ENCODE data around the gene CKS1B. TPM values are rescaled to one million over a fixed set of nuclear protein-coding genes. Genes with fewer than 3 reads are reported as not detected.

CKS1B gene
- total RNA-seq, result 104 and 112 TPM in 2 replicates

GRCh38 chr1:154974102-154974807 is at the start of gene CKS1B:
Gene CKS1B (plus strand): TSS chr1:154974681. CDS start chr1:154974746, 65 bp downstream.
- intact Hi-C loops (cut with micrococcal nuclease), result loop anchor here (1.0 to 5.0 kb wide), 13 partner anchors 9 to 1080 kb away; partner anchors contain the start of genes EFNA4, FLAD1, KRTCAP2 and LAMTOR2

GRCh38 chr1:154925335-154926170 is 48.9 kb upstream of the CKS1B start:
- intact Hi-C loops (cut with micrococcal nuclease), result no loop called here

DNA sequence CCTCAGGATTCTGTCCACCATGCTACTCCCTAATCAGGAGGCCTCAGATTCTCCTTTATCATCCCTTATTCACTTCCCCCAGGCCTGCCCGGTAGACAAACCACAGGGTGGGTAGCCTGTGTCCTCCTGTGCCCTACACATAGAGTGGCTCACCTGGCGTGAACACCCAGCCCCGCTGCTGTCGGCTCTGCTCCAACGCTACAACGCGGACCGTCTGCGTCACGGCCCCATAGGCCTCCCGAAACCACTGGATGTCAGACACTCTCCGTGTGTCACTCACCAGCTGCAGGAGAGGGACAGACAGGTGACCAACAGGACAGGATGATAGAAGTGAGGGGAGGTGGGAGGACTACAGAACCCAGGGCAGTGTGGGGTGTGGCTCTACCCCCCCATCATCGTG is 48.3 kb upstream of the CKS1B start:
- intact Hi-C loops (cut with micrococcal nuclease), result no loop called here

- intact Hi-C loops (cut with micrococcal nuclease), result no loop called here
Measured at GRCh38 chr1:154931940-154932487, 42.5 kb upstream of the CKS1B start.

GRCh38 chr1:154934358-154934948 is 40.0 kb upstream of the CKS1B start:
- intact Hi-C loops (cut with micrococcal nuclease), result no loop called here

- intact Hi-C loops (cut with micrococcal nuclease), result loop anchor here (1.0 to 5.0 kb wide), 11 partner anchors 49 to 1014 kb away; partner anchors contain the start of genes ADAR, EFNA4, GATAD2B and KCNN3
Measured at GRCh38 chr1:154935749-154936554, 38.5 kb upstream of the CKS1B start.

- intact Hi-C loops (cut with micrococcal nuclease), result loop anchor here (1.0 to 5.0 kb wide), 20 partner anchors 19 to 1014 kb away; partner anchors contain the start of genes ADAR, CKS1B, EFNA4 and FLAD1
Measured at GRCh38 chr1:154936555-154937084, 37.9 kb upstream of the CKS1B start, which contains the start of gene PMVK. Gene PMVK (minus strand): TSS chr1:154936719. CDS start chr1:154936685, 34 bp downstream.

GRCh38 chr1:154937085-154937987 is 37.1 kb upstream of the CKS1B start:
- intact Hi-C loops (cut with micrococcal nuclease), result loop anchor here (1.0 to 5.0 kb wide), 17 partner anchors 18 to 1015 kb away; partner anchors contain the start of genes CKS1B, EFNA4, FLAD1 and GATAD2B

- intact Hi-C loops (cut with micrococcal nuclease), result loop anchor here (1.0 to 5.0 kb wide), 17 partner anchors 17 to 1016 kb away; partner anchors contain the start of genes CKS1B, EFNA4, FLAD1 and GATAD2B
Measured at GRCh38 chr1:154937988-154938386, 36.5 kb upstream of the CKS1B start.

DNA sequence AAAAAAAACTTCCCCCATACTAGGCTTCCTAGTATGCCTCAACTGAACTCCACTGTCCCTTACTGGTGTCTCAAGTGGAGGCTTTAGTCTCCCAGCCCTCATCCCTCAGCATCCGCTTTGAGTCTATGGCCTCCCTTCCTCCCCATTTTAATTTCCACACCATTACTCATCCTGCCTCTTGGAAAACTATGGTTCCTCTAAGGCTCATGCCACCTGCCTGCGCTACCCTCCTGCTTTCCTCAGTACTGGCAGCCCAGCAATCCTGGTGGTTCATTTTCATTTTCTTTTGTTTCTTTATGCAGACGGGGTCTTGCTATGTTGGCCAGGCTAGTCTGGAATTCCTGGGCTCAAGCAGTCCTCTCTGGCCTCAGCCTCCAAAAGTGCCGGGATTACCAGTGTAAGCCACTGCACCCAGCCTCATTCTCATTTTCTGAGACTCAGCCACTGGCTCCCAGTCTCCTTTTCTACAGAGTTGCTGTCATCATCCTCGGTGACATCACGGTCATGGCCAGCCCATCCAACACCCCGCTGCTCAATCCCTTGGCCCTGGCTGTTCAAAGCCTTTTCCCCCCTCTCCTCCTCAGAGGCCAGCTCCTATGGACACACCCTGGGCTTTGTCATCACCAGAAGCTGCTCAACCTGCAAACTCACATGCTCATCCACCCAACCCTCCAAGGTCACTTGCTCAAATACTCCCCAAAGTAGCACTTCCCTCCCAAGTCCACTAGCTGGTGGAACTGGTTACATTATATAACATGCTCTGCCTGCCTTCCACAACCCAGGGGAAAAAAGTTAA is 35.7 kb upstream of the CKS1B start:
- intact Hi-C loops (cut with micrococcal nuclease), result loop anchor here (5.0 kb wide), 3 partner anchors 192 to 1017 kb away; partner anchors contain the start of genes GATAD2B and UBAP2L

DNA sequence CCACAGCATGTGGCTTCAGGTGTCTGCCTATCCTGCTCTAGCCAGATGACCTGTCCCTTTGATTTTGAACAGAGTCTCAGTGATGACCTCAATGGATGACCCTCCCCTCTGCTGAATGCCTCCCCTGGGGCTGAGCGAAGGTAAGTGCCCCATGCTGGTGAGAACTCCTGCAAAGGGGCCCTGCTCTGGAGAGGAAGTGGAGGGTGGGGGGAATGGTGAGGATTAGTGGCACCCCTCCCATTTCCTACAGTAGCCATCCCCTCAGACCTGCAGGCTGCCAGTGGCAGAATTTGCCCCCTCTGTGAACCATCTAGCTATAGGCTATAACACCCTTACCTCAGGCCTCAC is 34.3 kb upstream of the CKS1B start:
- intact Hi-C loops (cut with micrococcal nuclease), result no loop called here

- intact Hi-C loops (cut with micrococcal nuclease), result no loop called here
Measured at GRCh38 chr1:154940651-154941194, 33.8 kb upstream of the CKS1B start.

- intact Hi-C loops (cut with micrococcal nuclease), result no loop called here
Measured at GRCh38 chr1:154941333-154942013, 33.0 kb upstream of the CKS1B start.

GRCh38 chr1:154943649-154944400 is 30.7 kb upstream of the CKS1B start:
- intact Hi-C loops (cut with micrococcal nuclease), result no loop called here

- intact Hi-C loops (cut with micrococcal nuclease), result no loop called here
Measured at GRCh38 chr1:154944401-154945159, 29.9 kb upstream of the CKS1B start.

All from T-helper 1 cell treated with Interleukin-12 subunit alpha and Interleukin-12 subunit beta and Interleukin-4 antibody, amounts not matched to agents 30 ng/mL and 1 ng/mL, for 36 hours (primary cell).